Breast epithelium (tissue), 4 donors: ENCODE measurements around the gene SBK2. TPM values are rescaled to one million over a fixed set of nuclear protein-coding genes. Genes with fewer than 3 reads are reported as not detected.

Experiments
- DNase-seq, 2 donors: peaks; one replicate each; pipeline ENCODE4 v3.0.0-alpha.2; 2019; ENCODE audit warnings: low spot score in 2 of 2
- H3K27ac ChIP-seq, 2 donors: fragments of 200-600 bp; sonication (generic) in 1 of 2; one replicate each; pipeline ENCODE4 v1.5.1; 2016 to 2019; ENCODE audit warnings: mild to moderate bottlenecking in 1 of 2
- H3K27me3 ChIP-seq, 2 donors: fragments of 200-600 bp; sonication (generic) in 1 of 2; one replicate each; pipeline versions ENCODE4 v1.5.1 to v1.6.0; 2017 to 2019; ENCODE audit warnings: control low read depth in 1 of 2, mild to moderate bottlenecking in 1 of 2
- H3K36me3 ChIP-seq: fragments of 200-600 bp; one replicate; pipeline ENCODE4 v1.5.1; 2019
- H3K4me1 ChIP-seq, 2 donors: fragments of 200-600 bp; sonication (generic); one replicate each; pipeline ENCODE4 v1.5.1; 2016 to 2019; ENCODE audit warnings: control low read depth in 1 of 2
- H3K4me3 ChIP-seq, 3 donors: fragments of 200-600 bp; sonication (generic); 1 replicate in 2 of 3; 2 replicates in 1 of 3; pipeline ENCODE4 v1.5.1; 2016 to 2019; ENCODE audit warnings: mild to moderate bottlenecking in 3 of 3, moderate library complexity in 2 of 3
- H3K9me3 ChIP-seq, 2 donors: fragments of 200-600 bp; sonication (generic) in 1 of 2; one replicate each; pipeline ENCODE4 v1.5.1; 2016 to 2019; ENCODE audit warnings: control low read depth in 1 of 2
- POLR2A ChIP-seq: fragments of 450-650 bp; IDR thresholded peaks from one replicate; pipeline ENCODE4 v1.6.1; 2016; ENCODE audit warnings: antibody characterized with exemption, mild to moderate bottlenecking, moderate library complexity
- POLR2AphosphoS5 ChIP-seq, 3 donors: sonication (generic); formaldehyde crosslinking; IDR thresholded peaks; one replicate each; pipeline ENCODE4 v1.6.1; 2017; ENCODE audit warnings: antibody characterized with exemption in 3 of 3
- intact Hi-C: fragments of 100-400 bp; cut with DNase I; formaldehyde crosslinking; loops from one replicate; pipeline ENCODE4 v1.15.1; 2023; ENCODE audit warnings: low total_unique reads
- total RNA-seq, 3 donors: library from RNA; depleted of rRNA; stranded (reverse); fragments of >200 nt; gene quantifications; one replicate each; pipeline ENCODE4 v1.1.0, GENCODE V29; 2016
- TF ChIP-seq, protein P1 (sequence below), 3 donors: fragments of 450-650 bp; IDR thresholded peaks; one replicate each; pipeline ENCODE4 v1.5.1; 2016 to 2017; ENCODE audit warnings: antibody characterized with exemption in 3 of 3, mild to moderate bottlenecking in 3 of 3, moderate library complexity in 3 of 3

SBK2 gene
- total RNA-seq, 3 donors from 2014 or later: not detected

DNA sequence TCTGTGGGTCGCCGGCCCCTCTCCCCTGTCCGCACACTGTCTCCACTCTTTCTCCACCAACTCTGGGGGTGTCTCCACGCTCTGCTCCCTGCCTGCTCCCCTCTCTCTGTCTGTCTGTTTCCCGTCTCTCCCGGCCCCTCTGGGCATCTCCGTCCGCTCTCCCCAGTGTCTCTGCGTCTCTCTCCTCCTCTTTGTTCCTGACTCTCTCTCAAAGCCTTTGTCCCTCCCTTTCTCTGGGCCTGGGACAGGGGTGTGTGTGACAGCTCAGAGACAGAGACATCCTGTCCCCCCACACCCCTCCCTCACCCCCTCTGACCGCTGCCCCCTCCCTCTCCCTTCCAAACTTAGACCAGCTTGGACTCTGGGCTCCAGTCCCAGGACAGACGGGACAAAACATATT, 9.1 kb upstream of the SBK2 start:
- intact Hi-C loops: loop anchor here (1.0 kb wide), 1 partner anchor 41 kb away; no protein-coding TSS in a partner anchor
- no peak overlapping the region for H3K4me3 ChIP-seq
- no peaks in the 10 kb centered on the region for H3K27me3 ChIP-seq
- no peak for TF ChIP-seq POLR2A
- no peak for TF ChIP-seq POLR2AphosphoS5 (IDR thresholded peaks at IDR 0.05)
- TF ChIP-seq, protein P1, sequence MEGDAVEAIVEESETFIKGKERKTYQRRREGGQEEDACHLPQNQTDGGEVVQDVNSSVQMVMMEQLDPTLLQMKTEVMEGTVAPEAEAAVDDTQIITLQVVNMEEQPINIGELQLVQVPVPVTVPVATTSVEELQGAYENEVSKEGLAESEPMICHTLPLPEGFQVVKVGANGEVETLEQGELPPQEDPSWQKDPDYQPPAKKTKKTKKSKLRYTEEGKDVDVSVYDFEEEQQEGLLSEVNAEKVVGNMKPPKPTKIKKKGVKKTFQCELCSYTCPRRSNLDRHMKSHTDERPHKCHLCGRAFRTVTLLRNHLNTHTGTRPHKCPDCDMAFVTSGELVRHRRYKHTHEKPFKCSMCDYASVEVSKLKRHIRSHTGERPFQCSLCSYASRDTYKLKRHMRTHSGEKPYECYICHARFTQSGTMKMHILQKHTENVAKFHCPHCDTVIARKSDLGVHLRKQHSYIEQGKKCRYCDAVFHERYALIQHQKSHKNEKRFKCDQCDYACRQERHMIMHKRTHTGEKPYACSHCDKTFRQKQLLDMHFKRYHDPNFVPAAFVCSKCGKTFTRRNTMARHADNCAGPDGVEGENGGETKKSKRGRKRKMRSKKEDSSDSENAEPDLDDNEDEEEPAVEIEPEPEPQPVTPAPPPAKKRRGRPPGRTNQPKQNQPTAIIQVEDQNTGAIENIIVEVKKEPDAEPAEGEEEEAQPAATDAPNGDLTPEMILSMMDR (IDR thresholded peaks at IDR 0.05): no peak
- DNase-seq: no peak
- H3K27ac ChIP-seq: peak overlapping the region; percentile 83 to 91
- H3K4me1 ChIP-seq: peaks cover 0 to 6% of the 10 kb centered on the region in 2 donors
- no peaks in the 10 kb centered on the region for H3K36me3 ChIP-seq
- H3K9me3 ChIP-seq: no peaks in the 10 kb centered on the region

DNA sequence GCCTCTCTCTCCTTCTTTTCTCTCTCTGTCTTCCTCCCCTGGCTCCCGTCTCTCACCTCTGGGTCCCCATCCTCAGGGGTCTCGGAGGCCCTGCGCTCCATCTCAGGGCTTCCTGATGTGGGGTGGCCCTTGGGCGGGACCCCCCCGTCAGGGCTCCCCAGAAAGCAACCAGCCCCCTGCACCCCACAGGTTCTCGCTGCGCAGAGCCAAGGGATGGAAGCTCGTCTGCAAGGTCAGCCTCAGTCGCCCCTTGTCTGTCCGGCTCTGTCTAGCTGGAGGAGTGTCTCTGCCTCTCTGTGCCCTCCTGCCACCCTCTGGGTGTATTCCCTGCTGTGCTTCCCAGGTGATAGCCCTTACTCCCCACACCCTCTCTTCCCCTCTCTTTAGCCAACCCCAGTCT, 8.5 kb upstream of the SBK2 start, which contains the start of gene SBK3:
TSS of gene SBK3 (minus strand) at position 101 of the 400 bp plus-strand sequence. CDS start at position 101, 0 bp downstream.
- Histone ChIP-seq H3K4me1 (peaks cover 0 to 6% of the 10 kb centered on the region in 2 donors), H3K27ac (peak within 1 kb of the TSS; percentile 83 to 91), H3K4me3 (no peak within 1 kb of the TSS), H3K27me3 (no peaks in the 10 kb centered on the region), H3K36me3 (no peaks in the 10 kb centered on the region), H3K9me3 (no peaks in the 10 kb centered on the region)
- TF ChIP-seq POLR2AphosphoS5 (IDR thresholded peaks at IDR 0.05): no peak
- TF ChIP-seq, protein P1 (IDR thresholded peaks at IDR 0.05): no peak
- TF ChIP-seq POLR2A: no peak
- intact Hi-C loops: no loop called here
- DNase-seq: no peak

DNA sequence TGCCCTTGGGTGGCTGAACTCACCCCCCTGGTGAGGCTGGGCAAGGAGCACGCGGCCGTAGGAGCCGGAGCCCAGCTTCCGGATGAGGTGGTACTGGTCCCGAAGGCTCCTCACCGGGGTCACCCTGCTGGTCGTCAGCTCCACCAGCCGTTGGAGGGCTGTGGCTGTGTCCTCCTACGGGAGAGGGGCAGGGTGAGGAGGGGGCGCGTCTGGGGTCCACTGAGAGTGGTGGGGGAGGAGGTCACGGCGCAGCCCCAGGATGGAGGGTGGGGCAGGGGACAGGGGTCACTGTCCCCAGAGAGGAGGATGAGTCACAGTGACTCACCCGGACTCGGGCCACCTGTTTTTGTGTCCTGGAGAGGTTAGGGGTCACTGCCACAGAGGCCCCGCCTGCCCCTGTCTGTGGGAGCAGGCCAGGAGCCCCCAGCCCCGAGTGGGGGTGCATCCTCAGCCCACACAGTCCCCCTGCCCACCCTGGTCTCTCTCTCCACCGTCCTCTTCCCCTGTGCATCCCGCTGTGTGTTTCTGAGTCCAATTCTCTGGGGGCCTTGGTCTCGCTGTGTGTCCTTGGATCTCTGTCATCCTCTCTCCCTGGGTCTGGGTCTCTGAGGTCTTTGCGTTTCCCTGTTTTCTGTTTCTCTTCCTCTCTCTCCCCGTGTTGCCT, 8.0 kb upstream of the SBK2 start:
- H3K4me1 ChIP-seq: peaks cover 0 to 6% of the 10 kb centered on the region in 2 donors
- intact Hi-C loops: no loop called here
- DNase-seq: no peak
- no peak for TF ChIP-seq POLR2A
- TF ChIP-seq, protein P1 (IDR thresholded peaks at IDR 0.05): no peak
- TF ChIP-seq POLR2AphosphoS5 (IDR thresholded peaks at IDR 0.05): no peak
- H3K27ac ChIP-seq: no peak overlapping the region
- no peaks in the 10 kb centered on the region for H3K9me3 ChIP-seq
- no peak overlapping the region for H3K4me3 ChIP-seq
- no peaks in the 10 kb centered on the region for H3K36me3 ChIP-seq
- no peaks in the 10 kb centered on the region for H3K27me3 ChIP-seq

DNA sequence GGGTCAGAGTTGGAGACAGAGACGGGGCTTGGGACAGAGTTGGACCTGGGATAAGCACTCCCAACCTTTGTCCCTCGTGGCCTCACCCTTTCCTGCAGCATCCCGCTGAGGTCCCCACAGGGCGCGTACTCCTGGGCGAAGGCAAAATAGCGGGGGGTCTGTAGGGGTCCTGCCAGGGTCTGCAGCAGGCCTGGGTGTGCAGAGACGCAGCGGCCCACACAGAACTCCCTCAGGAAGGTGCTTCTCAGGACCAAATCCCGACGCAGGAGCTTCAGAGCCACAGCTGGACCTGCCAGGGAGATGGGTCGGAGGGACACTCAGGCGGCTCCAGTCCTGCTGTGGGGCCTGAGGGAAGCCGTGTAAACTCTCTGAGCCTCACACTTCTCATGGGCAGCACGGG, 7.1 kb upstream of the SBK2 start:
- no peak overlapping the region for H3K27ac ChIP-seq
- H3K27me3 ChIP-seq: no peaks in the 10 kb centered on the region
- no peak for DNase-seq
- no peaks in the 10 kb centered on the region for H3K36me3 ChIP-seq
- peaks cover 0 to 6% of the 10 kb centered on the region in 2 donors for H3K4me1 ChIP-seq
- intact Hi-C loops: no loop called here
- TF ChIP-seq POLR2A (no peak), POLR2AphosphoS5 (IDR thresholded peaks at IDR 0.05) (no peak)
- TF ChIP-seq, protein P1 (IDR thresholded peaks at IDR 0.05): no peak
- H3K4me3 ChIP-seq: no peak overlapping the region
- H3K9me3 ChIP-seq: no peaks in the 10 kb centered on the region

DNA sequence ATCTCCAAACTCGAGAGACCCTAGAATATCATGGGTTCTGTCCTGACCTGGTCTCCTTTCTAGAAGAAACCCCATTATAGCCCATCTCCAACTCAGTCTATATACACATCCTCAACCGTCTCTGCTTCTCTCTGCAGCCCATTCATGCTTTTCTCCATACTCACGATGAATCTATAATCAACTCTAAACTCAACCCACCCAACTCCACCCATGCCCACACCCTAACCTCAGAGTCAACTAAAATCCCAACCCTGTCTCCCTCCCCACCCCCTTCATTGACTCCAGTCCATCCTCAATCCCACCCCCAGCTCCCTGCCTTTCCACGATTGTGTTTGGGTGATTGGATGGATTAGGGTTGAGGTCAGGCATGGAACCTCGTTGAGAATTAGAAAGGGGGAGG, 6.6 kb upstream of the SBK2 start:
- Histone ChIP-seq H3K9me3 (no peaks in the 10 kb centered on the region), H3K36me3 (no peaks in the 10 kb centered on the region), H3K4me1 (peaks cover 0 to 6% of the 10 kb centered on the region in 2 donors), H3K27ac (no peak overlapping the region), H3K27me3 (no peaks in the 10 kb centered on the region), H3K4me3 (no peak overlapping the region)
- DNase-seq: no peak
- intact Hi-C loops: no loop called here
- no peak for TF ChIP-seq POLR2A
- TF ChIP-seq, protein P1 (IDR thresholded peaks at IDR 0.05): no peak
- no peak for TF ChIP-seq POLR2AphosphoS5 (IDR thresholded peaks at IDR 0.05)
